LNCAP (cell line): Measurements from ENCODE around the gene CCDC86.

Experiments used
- TF ChIP-seq, protein P1 (sequence below): fragments of 450-650 bp; IDR thresholded peaks from 2 replicates; pipeline ENCODE4 v1.5.1; 2017; ENCODE audit warnings: mild to moderate bottlenecking

The CCDC86 gene

DNA sequence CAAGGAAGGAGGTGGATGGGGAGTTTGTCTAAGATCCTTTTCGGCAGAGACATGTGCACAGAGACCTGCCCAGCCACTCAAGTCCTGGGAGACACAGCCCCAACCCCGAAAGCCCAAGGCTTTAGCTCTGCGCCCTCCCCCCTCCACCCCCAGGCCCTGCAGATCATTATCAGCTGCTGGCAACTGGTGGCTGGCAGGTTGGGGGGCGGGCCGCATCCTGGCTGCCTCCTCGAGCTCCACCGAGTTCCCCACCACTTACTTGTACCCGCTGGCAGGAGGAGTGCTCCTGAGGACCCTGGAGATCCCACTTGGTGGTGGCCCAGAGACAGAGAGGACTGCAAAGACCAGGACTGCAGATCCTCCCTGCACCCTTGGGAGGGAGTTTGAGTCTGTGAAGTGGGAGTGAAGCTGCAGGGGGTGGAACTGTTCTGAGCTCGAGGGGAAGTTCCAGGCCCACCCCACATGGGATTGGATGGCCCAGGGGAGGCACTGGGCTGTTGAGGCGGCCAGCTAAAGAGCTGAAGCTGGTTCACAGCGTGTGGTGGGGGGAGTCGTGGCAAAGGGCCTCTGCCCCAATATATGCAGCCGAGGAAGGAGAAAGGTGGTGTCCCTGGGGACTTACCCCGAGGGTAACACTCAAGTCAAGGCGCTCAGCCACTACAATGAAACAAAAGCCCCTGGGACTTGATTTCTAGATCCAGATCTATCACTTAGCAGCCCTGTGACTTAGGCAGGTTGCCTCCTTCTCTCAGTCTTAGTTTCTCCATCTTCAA lies 19.9 kb upstream of the CCDC86 start:
- TF ChIP-seq, protein P1, sequence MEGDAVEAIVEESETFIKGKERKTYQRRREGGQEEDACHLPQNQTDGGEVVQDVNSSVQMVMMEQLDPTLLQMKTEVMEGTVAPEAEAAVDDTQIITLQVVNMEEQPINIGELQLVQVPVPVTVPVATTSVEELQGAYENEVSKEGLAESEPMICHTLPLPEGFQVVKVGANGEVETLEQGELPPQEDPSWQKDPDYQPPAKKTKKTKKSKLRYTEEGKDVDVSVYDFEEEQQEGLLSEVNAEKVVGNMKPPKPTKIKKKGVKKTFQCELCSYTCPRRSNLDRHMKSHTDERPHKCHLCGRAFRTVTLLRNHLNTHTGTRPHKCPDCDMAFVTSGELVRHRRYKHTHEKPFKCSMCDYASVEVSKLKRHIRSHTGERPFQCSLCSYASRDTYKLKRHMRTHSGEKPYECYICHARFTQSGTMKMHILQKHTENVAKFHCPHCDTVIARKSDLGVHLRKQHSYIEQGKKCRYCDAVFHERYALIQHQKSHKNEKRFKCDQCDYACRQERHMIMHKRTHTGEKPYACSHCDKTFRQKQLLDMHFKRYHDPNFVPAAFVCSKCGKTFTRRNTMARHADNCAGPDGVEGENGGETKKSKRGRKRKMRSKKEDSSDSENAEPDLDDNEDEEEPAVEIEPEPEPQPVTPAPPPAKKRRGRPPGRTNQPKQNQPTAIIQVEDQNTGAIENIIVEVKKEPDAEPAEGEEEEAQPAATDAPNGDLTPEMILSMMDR = no peak

DNA sequence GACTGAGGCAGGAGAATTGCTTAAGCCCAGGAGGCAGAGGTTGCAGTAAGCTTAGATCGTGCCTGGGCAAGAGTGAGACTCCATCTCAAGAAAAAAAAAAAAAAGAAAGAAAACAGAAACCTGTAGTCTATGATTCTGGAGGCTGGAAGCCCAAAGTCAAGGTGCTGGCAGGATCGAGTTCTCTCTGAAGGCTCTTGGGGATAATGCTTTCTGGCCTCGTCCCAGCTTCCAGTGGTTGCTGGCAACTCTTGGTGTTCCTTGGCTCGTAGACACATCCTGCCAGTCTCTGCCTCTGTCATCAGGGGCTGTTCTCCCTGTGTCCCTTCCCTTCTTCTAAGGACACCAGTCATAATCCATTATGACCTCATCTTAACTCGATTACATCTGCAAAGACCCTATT lies 16.8 kb upstream of the CCDC86 start:
- TF ChIP-seq, protein P1 = no peak

DNA sequence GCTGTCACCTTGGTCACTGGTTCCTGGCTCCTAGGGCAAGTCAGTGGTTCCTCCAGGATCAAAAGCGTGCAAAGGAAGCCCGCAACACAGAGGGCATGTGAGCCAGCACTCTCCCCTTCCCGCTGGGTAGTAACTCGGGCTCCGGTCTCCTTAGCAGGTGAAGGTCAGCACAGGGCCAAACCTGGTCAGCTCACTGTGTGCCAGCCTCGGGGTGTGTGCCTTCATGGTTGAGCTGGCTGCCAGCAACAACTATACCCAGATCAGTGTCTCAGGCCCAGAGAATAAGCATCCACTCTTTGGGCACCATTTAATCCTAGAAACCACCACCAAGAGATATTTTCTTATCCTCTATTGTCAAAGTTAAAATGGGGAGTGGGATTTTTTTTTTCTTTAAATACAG lies 16.1 kb upstream of the CCDC86 start:
- TF ChIP-seq, protein P1 = no peak

DNA sequence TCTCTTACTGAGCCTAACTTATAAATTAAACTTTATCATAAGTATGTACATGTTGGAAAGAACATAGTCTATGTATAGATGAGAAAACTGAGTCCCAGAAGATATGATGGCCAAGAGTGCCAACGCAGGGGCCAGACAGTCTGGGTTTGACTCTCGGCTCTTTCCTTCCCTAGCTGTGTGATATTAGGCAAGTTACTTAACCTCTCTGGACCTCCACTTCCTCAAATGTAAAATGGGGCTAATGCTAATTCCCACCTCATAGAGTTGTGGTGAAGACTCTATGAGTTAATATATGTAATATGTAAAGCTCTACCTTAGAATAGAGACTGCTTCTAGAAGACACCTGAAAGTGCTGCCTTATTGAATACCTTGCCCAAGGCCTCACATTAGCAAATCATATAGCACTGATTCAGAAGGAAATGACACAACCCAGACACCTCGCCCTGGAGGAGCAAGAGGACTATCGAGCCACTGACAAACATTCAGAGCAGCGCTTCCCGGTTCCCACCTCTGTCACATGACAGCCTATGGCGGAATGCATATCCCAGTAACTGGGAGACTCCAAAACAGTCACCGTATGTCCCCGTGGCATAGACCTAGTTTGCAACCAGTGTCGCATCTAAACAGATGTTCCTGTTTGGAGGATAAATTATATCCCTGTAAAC lies 11.3 kb upstream of the CCDC86 start:
- TF ChIP-seq, protein P1 = no peak

DNA sequence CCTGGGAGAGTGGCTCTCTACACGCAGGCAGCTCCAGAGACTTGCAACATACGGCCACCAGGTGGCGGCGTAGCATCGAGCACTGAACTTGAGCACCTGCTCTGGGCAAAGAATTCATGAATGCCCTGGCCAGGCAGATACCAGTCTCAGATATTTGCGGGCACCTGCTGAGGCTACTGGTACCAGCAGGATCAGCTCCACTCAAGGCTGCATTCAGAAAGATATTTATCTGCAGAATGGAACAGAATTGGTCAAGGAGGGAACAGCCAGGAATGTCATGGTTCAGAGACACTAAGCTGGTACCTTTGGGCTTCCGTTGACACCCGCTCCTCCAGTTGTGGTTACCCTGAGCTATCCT lies 10.8 kb upstream of the CCDC86 start:
- TF ChIP-seq, protein P1 = peak; percentile 93

DNA sequence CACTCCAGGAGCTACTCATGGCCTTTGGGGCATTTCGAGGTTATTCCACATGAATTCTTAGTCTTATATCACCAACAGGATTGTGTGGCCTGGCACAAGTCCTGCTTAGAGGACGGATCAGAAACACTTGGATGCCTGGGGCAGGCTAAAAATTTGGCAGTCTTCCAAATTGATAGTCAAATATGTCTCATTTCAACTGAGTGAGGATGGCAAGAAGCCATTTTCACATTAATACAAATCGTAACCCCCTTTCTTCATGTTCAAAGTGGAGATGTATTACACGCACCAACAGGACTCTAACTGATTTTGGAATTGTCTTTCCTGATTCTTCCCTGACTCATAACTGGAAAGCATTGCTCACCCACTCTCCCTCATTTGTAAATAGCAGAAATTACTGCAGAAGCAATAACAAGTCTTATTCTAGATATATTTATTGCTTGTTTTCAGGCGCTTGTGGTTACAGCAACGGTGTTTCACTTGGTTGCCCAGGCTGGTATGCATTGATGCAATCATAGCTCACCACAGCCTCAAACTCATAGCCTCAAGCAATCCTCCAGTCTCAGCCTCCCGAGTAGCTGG lies 10.3 kb upstream of the CCDC86 start:
- TF ChIP-seq, protein P1 = no peak

DNA sequence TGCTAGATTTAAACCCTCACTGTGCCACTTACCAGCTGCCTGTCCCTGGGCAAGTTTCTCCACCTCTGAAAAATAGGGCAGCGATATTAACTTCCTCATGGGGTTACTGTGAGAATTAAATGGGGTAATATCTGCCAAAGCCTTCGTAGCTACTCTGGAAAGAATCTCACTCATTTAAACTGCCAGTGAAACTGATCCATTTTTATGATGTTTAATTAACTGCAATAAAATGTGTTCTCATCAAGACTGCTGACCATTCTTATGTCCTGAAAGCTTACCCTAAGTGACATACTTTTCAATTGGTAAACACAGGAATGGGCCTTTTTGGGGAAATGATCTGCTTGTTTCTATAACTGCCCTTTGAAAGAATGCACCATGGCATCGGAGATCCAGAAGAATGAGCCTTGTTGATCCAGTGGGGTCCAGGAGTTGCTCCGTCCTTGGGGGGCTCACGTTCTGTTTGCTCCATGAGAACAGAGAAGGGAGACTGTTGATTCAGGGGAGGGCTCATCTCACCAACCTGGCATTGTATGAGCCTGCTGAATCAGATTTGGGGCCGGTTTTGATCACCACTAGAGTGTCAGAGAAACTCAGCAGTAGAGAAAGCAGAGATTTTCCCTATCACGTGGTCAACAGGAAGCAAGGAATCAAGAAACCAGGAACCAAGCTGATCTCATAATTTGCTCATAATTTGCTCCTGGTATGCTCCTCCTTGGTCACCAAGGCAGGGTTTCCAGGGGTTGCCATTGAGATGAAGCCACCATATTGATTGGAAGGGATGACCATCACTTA lies 7.0 kb upstream of the CCDC86 start:
- TF ChIP-seq, protein P1 = no peak
